Activated CD4-positive, alpha-beta T cell treated with anti-CD3 and anti-CD28 coated beads, Interleukin-10, Interleukin-2, amounts not matched to agents 100 ng/mL and 50 ng/mL, durations not matched to agents 16 hours and 8 hours (primary cell): ENCODE results near the gene FNBP1L.
"Not testable (repeated sequence)": the region's sequence is repeated elsewhere in the genome, so short reads cannot be mapped to it uniquely, and the experiment has no call there.

Source experiments
- DNase-seq: peaks from one replicate; pipeline ENCODE4 v3.0.0-alpha.2; 2020

Gene FNBP1L

DNA sequence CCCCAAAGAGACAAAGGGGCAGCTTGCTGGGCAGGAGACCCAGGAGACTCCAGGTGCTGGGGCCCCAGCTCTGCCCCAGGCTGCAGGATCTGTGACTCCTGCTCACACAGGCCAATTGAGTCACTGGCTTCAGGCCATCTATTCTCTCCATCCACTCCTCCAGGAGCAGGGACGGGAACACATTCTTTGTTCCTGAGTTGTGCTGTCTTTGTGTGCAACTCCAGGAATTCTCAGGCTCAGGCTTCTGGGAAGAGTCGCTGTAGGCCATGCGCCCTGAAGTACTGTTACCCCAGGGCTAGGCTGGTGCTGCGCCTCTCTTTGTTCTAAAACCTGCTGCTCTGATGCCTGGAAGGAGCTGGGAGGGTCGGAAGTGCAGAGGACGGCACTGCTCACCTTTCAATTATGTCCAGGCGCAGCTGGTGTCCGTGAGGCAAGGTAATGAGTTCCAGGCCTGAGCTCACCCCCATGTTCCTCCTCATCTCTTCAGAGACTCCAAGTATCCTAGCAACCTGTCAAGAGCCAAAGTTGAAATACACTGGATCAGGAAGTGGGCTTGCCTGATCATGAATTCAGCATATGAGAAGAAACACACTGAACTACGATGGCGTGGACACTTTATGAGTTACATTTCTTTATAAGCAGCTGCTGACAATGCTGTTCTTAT is 127.8 kb downstream of the FNBP1L start:
- no peak for DNase-seq

GRCh38 chr1:93576346-93576745 is 128.4 kb downstream of the FNBP1L start:
- no peak for DNase-seq

GRCh38 chr1:93576746-93577145 is 128.8 kb downstream of the FNBP1L start:
- DNase-seq: no peak

- no peak for DNase-seq
Measured at GRCh38 chr1:93577536-93578432, 129.9 kb downstream of the FNBP1L start.

GRCh38 chr1:93578433-93578830 is 130.5 kb downstream of the FNBP1L start:
- DNase-seq: no peak

DNA sequence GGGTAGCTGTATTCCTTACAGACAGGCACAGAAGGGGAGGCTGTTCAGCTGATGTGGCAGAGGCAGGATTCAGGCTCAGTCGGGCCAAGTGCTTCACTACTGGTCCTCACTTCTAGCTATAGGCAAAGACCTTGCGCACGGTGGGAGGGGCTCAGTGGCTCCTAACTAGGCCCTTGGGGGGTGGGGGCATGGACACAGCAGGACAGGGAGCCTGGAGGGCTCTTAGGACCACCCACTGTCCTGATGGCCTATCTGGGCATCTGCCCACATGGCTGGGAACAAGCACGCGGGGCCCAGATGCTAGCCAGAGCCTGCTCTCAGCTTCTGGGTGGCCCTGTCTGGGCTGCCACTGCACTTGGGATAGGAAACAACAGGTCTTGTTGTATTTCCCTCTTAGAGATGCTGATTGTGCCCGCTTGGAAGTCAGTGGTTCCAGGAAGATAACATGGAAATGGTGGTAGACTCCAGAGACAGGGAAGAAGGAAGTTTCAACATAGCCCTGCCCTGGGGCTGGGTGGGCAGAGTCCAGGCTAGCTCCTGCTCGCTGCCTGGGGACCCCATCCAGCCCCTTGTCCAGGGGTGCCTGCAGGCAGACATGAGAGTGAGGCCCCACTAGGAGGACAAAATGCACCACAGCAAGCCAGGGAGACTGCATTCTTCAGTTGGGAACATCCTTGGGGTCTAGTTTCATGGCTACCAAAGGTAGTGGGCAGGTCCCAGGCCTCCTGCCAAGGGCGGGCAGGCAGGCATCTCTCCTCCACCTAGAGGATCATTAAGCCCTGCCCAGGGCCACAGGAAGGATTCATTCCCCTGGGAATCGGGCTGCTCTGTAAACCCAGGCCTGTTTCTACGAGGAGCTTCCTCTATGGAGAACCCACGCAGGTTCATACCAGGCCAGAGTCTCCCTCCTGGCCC is 131.2 kb downstream of the FNBP1L start:
- DNase-seq: no peak

DNA sequence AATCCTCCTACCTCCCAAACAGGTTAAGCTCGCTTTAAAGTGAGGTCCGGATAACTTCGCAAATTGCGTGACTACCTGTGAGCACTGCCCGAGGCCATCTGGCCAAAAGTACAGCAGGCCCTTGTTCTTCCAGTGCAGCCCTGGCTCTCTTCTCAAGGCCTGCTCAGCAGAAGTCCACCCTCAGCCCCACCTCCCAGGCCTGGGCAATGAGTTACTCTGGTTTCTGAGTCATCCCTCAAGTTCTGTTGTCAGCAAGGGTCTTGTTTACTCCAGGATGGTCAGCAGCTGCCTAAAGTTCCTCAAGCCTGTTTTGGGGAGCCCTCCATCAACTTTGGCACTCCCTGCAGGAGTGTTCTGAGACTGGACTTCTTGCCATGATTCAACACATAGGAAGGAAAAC is 132.0 kb downstream of the FNBP1L start:
- no peak for DNase-seq

- no peak for DNase-seq
Measured at GRCh38 chr1:93581917-93582850, 134.3 kb downstream of the FNBP1L start.

DNA sequence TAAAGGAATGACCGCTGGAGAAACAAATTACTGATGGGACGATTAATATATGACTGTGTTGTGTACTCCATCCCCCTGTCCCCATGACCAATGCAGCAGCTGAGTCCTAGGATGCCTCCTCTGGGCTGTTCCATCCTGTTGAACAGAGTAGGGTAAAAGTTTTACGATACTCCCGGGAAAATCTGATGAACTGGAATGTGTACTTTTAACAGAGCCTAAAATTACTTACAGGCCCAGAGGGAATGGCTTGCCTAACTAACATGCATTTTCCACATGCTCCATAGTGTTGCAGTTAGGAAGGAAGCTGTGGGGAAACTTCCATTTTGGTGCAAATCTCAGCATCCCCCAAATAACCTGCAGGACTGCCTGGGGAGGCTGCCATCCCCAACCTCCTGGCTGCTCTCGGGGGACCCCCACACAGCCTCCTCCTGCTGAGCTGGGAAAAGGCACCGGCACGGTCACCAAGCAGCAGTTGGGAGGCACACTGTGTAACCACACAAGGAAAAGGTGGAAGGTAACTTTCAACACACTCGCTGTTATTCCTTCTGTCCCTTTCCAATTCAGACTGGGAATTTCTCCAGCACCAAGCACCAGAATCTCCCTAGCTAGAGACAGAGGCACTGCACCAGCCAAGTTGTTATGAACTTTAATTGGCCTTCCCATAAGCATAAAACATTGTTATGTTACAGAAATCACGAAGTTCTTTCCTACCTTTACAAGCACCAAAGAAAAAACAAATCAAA is 136.5 kb downstream of the FNBP1L start:
- no peak for DNase-seq

GRCh38 chr1:93585059-93585966 is 137.4 kb downstream of the FNBP1L start:
- no peak for DNase-seq

DNA sequence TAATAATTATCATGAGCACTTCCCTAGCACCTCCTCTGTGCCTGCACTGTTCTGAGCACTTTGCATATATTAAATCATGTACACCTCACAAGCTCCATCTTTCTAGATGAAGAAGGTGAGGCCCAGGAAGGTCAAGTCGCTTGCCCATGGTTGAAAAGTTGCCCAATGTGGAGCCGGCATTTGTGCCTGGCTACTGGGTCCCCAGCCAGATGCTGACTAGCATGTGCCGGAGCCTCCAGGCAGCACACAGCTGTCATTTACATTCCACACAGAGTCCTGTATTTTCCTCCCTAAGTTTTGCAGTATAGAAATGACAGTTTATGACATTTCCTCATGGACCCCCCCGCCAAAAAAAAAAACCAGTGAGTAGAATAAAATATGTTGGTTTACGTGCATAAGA is 139.4 kb downstream of the FNBP1L start:
- no peak for DNase-seq

- DNase-seq: peak; percentile 6
Measured at GRCh38 chr1:93588206-93588605, 140.3 kb downstream of the FNBP1L start.

GRCh38 chr1:93588955-93589354 is 141.0 kb downstream of the FNBP1L start:
- DNase-seq: no peak

DNA sequence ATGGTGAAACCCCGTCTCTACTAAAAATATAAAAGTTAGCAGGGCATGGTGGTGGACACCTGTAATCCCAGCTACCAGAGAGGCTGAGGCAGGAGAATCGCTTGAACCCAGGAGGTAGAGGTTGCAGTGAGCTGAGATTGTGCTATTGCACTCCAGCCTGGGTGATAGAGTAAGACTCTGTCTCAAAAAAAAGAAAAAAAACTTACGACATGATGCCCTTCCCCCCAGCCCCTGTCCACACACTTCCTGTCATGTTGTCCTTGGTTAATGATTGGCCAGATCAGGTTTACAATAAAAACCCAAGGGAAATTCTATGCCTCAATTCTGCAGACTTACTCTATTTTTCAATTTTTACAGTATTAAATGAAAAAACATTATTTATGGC is 143.4 kb downstream of the FNBP1L start:
- not testable (repeated sequence) for DNase-seq

- no peak for DNase-seq
Measured at GRCh38 chr1:93591676-93592550, 144.0 kb downstream of the FNBP1L start.

- DNase-seq: no peak
Measured at GRCh38 chr1:93592551-93592949, 144.6 kb downstream of the FNBP1L start.

GRCh38 chr1:93593854-93594602 is 146.1 kb downstream of the FNBP1L start:
- no peak for DNase-seq

DNA sequence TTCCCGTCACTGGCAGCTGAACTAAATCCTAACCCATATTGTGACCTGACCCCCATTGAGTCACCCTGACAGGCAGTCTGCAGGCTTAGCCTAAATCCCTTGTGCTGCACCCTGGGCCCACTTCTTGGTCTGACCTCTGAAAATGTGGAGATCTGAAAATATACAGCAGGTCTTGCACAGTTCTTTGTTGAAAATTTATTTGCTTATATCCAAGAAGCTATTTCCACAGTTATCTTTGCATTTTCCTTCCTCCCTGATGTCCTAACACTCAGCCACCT is 146.6 kb downstream of the FNBP1L start:
- DNase-seq: no peak

- DNase-seq: no peak
Measured at GRCh38 chr1:93595266-93595665, 147.3 kb downstream of the FNBP1L start.
